Natural killer cell treated with Interleukin-12 subunit alpha and Interleukin-12 subunit beta and Interleukin-15 and Interleukin-18, amount 100 ng/mL, for 72 hours (primary cell): ENCODE measurements around the gene PTH1R. TPM values are rescaled to one million over a fixed set of nuclear protein-coding genes. Genes with fewer than 3 reads are reported as not detected.

Experiments used
- ATAC-seq, 2 donors: fragments of 150-1000 bp; cut with Tn5 transposase in 1 of 2; sonication (Bioruptor Pico), chemical (Tn5 transposase) in 1 of 2; 2 replicates each; pipeline ENCODE4 v1.10.0; 2021
- DNase-seq: peaks from one replicate; pipeline ENCODE4 v3.0.0; 2022; ENCODE audit warnings: low spot score
- H3K27ac Mint-ChIP-seq, 2 donors: 1 replicate in 1 of 2; 2 replicates in 1 of 2; pipeline ENCODE4 v1.8.0; 2022; ENCODE audit warnings: mixed read lengths in 2 of 2, mild to moderate bottlenecking in 1 of 2, moderate library complexity in 1 of 2
- H3K27me3 Mint-ChIP-seq, 2 donors: 1 replicate in 1 of 2; 2 replicates in 1 of 2; pipeline ENCODE4 v1.8.0; 2022; ENCODE audit warnings: mixed read lengths in 2 of 2
- H3K36me3 Mint-ChIP-seq: one replicate; pipeline ENCODE4 v1.8.0; 2022; ENCODE audit warnings: mixed read lengths
- H3K4me1 Mint-ChIP-seq, 2 donors: 1 replicate in 1 of 2; 2 replicates in 1 of 2; pipeline ENCODE4 v1.8.0; 2022; ENCODE audit warnings: low read depth in 2 of 2, mixed read lengths in 2 of 2, mild to moderate bottlenecking in 1 of 2
- H3K4me3 Mint-ChIP-seq: one replicate; pipeline ENCODE4 v1.8.0; 2022; ENCODE audit warnings: mixed read lengths
- H3K9me3 Mint-ChIP-seq: 2 replicates; pipeline ENCODE4 v1.8.0; 2022; ENCODE audit warnings: mixed read lengths
- total RNA-seq, 2 donors: library from RNA; stranded (reverse); gene quantifications; one replicate each; pipeline ENCODE4 v1.2.3, GENCODE V29; 2022

PTH1R gene
- total RNA-seq, 2 donors from 2014 or later = not detected

GRCh38 chr3:46887980-46888494 lies 10.5 kb downstream of the PTH1R start:
- H3K4me3 Mint-ChIP-seq = no peak overlapping the region
- no peak for DNase-seq
- peaks cover 6 to 12% of the 10 kb centered on the region in 2 donors for H3K4me1 Mint-ChIP-seq
- H3K27ac Mint-ChIP-seq = no peak overlapping the region
- H3K9me3 Mint-ChIP-seq = no peaks in the 10 kb centered on the region
- no peak for ATAC-seq
- H3K27me3 Mint-ChIP-seq = peaks cover 21 to 27% of the 10 kb centered on the region in 2 donors
- H3K36me3 Mint-ChIP-seq = no peaks in the 10 kb centered on the region

GRCh38 chr3:46888705-46889104 lies 11.2 kb downstream of the PTH1R start:
- ATAC-seq (no peak), DNase-seq (no peak)
- Mint-ChIP-seq H3K27me3 (peaks cover 22 to 24% of the 10 kb centered on the region in 2 donors), H3K36me3 (no peaks in the 10 kb centered on the region), H3K4me1 (peaks cover 6 to 12% of the 10 kb centered on the region in 2 donors), H3K27ac (no peak overlapping the region), H3K9me3 (no peaks in the 10 kb centered on the region), H3K4me3 (no peak overlapping the region)

GRCh38 chr3:46889381-46890110 lies 12.0 kb downstream of the PTH1R start:
- H3K27ac Mint-ChIP-seq = no peak overlapping the region
- H3K4me3 Mint-ChIP-seq = no peak overlapping the region
- ATAC-seq = no peak
- no peak for DNase-seq
- H3K27me3 Mint-ChIP-seq = peaks cover 19% of the 10 kb centered on the region in 2 donors
- no peaks in the 10 kb centered on the region for H3K36me3 Mint-ChIP-seq
- H3K4me1 Mint-ChIP-seq = peaks cover 6 to 12% of the 10 kb centered on the region in 2 donors
- H3K9me3 Mint-ChIP-seq = no peaks in the 10 kb centered on the region

GRCh38 chr3:46890132-46890531 lies 12.6 kb downstream of the PTH1R start:
- DNase-seq (no peak), ATAC-seq (no peak)
- peaks cover 8 to 12% of the 10 kb centered on the region in 2 donors for H3K4me1 Mint-ChIP-seq
- no peaks in the 10 kb centered on the region for H3K9me3 Mint-ChIP-seq
- H3K27ac Mint-ChIP-seq = no peak overlapping the region
- peaks cover 15 to 16% of the 10 kb centered on the region in 2 donors for H3K27me3 Mint-ChIP-seq
- H3K36me3 Mint-ChIP-seq = no peaks in the 10 kb centered on the region
- H3K4me3 Mint-ChIP-seq = no peak overlapping the region

- peaks cover 11 to 19% of the 10 kb centered on the region in 2 donors for H3K27me3 Mint-ChIP-seq
- peaks cover 12% of the 10 kb centered on the region in 2 donors for H3K4me1 Mint-ChIP-seq
- no peaks in the 10 kb centered on the region for H3K9me3 Mint-ChIP-seq
- peak overlapping the region; percentile 30 for H3K4me3 Mint-ChIP-seq
- ATAC-seq (no peak), DNase-seq (no peak)
- no peak overlapping the region for H3K27ac Mint-ChIP-seq
- no peaks in the 10 kb centered on the region for H3K36me3 Mint-ChIP-seq
Measured at GRCh38 chr3:46891132-46891531, 13.6 kb downstream of the PTH1R start.

GRCh38 chr3:46892285-46893145 lies 15.0 kb downstream of the PTH1R start:
- Mint-ChIP-seq H3K9me3 (no peaks in the 10 kb centered on the region), H3K36me3 (no peaks in the 10 kb centered on the region), H3K27me3 (peaks cover 11 to 20% of the 10 kb centered on the region in 2 donors), H3K4me3 (peak overlapping the region; percentile 30), H3K4me1 (peaks cover 12% of the 10 kb centered on the region in 2 donors), H3K27ac (no peak overlapping the region)
- DNase-seq = peak; percentile 59
- ATAC-seq = peak; percentile 61 to 67

- peaks cover 11 to 18% of the 10 kb centered on the region in 2 donors for H3K27me3 Mint-ChIP-seq
- H3K9me3 Mint-ChIP-seq = no peaks in the 10 kb centered on the region
- ATAC-seq (no peak), DNase-seq (no peak)
- no peaks in the 10 kb centered on the region for H3K36me3 Mint-ChIP-seq
- no peak overlapping the region for H3K27ac Mint-ChIP-seq
- no peak overlapping the region for H3K4me3 Mint-ChIP-seq
- peaks cover 12 to 14% of the 10 kb centered on the region in 2 donors for H3K4me1 Mint-ChIP-seq
Measured at GRCh38 chr3:46893146-46893748, 15.7 kb downstream of the PTH1R start.

- no peak overlapping the region for H3K27ac Mint-ChIP-seq
- H3K9me3 Mint-ChIP-seq = no peaks in the 10 kb centered on the region
- H3K4me3 Mint-ChIP-seq = no peak overlapping the region
- H3K27me3 Mint-ChIP-seq = peaks cover 11 to 17% of the 10 kb centered on the region in 2 donors
- peaks cover 12 to 15% of the 10 kb centered on the region in 2 donors for H3K4me1 Mint-ChIP-seq
- no peaks in the 10 kb centered on the region for H3K36me3 Mint-ChIP-seq
- no peak for DNase-seq
- no peak for ATAC-seq
Measured at GRCh38 chr3:46893763-46894162, 16.2 kb downstream of the PTH1R start.

GRCh38 chr3:46894256-46894655 lies 16.7 kb downstream of the PTH1R start:
- no peak overlapping the region for H3K4me3 Mint-ChIP-seq
- peaks cover 12 to 15% of the 10 kb centered on the region in 2 donors for H3K4me1 Mint-ChIP-seq
- H3K27ac Mint-ChIP-seq = no peak overlapping the region
- H3K27me3 Mint-ChIP-seq = peaks cover 16 to 17% of the 10 kb centered on the region in 2 donors
- no peaks in the 10 kb centered on the region for H3K9me3 Mint-ChIP-seq
- H3K36me3 Mint-ChIP-seq = no peaks in the 10 kb centered on the region
- ATAC-seq (no peak), DNase-seq (no peak)

GRCh38 chr3:46895204-46895660 lies 17.7 kb downstream of the PTH1R start:
- DNase-seq (peak; percentile 66), ATAC-seq (peak; percentile 61 to 68)
- H3K27ac Mint-ChIP-seq = no peak overlapping the region
- H3K4me1 Mint-ChIP-seq = peaks cover 12 to 15% of the 10 kb centered on the region in 2 donors
- peaks cover 17% of the 10 kb centered on the region in 2 donors for H3K27me3 Mint-ChIP-seq
- H3K36me3 Mint-ChIP-seq = no peaks in the 10 kb centered on the region
- no peaks in the 10 kb centered on the region for H3K9me3 Mint-ChIP-seq
- H3K4me3 Mint-ChIP-seq = no peak overlapping the region

- peaks cover 12 to 15% of the 10 kb centered on the region in 2 donors for H3K4me1 Mint-ChIP-seq
- H3K36me3 Mint-ChIP-seq = no peaks in the 10 kb centered on the region
- peaks cover 17% of the 10 kb centered on the region in 2 donors for H3K27me3 Mint-ChIP-seq
- DNase-seq (no peak), ATAC-seq (no peak)
- H3K27ac Mint-ChIP-seq = no peak overlapping the region
- no peaks in the 10 kb centered on the region for H3K9me3 Mint-ChIP-seq
- H3K4me3 Mint-ChIP-seq = no peak overlapping the region
Measured at GRCh38 chr3:46895761-46896160, 18.2 kb downstream of the PTH1R start.

- Mint-ChIP-seq H3K36me3 (no peaks in the 10 kb centered on the region), H3K27me3 (peaks cover 12 to 16% of the 10 kb centered on the region in 2 donors), H3K27ac (no peak overlapping the region), H3K4me1 (peaks cover 9 to 14% of the 10 kb centered on the region in 2 donors), H3K4me3 (no peak overlapping the region), H3K9me3 (no peaks in the 10 kb centered on the region)
- DNase-seq (no peak), ATAC-seq (no peak)
Measured at GRCh38 chr3:46896386-46896785, 18.9 kb downstream of the PTH1R start.

- peaks cover 3 to 9% of the 10 kb centered on the region in 2 donors for H3K4me1 Mint-ChIP-seq
- no peaks in the 10 kb centered on the region for H3K36me3 Mint-ChIP-seq
- H3K27ac Mint-ChIP-seq = no peak overlapping the region
- peaks cover 6 to 12% of the 10 kb centered on the region in 2 donors for H3K27me3 Mint-ChIP-seq
- ATAC-seq (no peak), DNase-seq (no peak)
- H3K9me3 Mint-ChIP-seq = no peaks in the 10 kb centered on the region
- H3K4me3 Mint-ChIP-seq = no peak overlapping the region
Measured at GRCh38 chr3:46897031-46897430, 19.5 kb downstream of the PTH1R start.
